Measurements from ENCODE around the gene TRPM1.
A peak's percentile ranks its signal among the peaks of the same experiment; 100 is the strongest.

Gene TRPM1

DNA sequence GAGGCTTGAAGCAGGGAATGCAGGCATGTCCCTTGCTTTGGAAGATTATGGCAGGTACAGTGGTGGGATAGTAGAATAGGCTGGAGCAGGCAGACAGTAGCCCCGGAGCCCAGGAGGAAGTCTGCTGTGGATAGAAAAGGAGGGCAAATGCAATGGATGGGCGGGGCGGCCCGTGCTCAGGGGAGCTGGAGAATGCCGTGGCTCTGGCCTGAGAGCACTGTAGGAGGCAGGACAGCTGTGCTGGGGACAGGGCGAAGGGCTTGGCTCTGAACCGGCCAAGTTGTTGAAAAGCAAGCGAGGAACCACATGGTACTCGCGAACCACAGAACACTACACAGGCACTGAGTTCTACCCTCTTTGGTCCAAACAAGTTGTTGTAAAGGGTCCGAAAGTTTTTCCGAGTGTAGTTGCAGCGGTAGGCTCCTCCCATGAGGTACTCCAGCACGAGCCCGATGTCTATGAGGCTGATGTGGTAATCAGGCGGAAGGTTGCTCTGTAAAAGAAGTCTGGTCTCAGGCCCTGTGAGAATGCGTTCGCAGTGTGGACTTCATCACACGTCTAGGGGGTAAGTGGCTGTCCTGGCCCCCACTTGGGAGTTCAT is 54.7 kb downstream of the TRPM1 start:
- TF ChIP-seq, protein P1, sequence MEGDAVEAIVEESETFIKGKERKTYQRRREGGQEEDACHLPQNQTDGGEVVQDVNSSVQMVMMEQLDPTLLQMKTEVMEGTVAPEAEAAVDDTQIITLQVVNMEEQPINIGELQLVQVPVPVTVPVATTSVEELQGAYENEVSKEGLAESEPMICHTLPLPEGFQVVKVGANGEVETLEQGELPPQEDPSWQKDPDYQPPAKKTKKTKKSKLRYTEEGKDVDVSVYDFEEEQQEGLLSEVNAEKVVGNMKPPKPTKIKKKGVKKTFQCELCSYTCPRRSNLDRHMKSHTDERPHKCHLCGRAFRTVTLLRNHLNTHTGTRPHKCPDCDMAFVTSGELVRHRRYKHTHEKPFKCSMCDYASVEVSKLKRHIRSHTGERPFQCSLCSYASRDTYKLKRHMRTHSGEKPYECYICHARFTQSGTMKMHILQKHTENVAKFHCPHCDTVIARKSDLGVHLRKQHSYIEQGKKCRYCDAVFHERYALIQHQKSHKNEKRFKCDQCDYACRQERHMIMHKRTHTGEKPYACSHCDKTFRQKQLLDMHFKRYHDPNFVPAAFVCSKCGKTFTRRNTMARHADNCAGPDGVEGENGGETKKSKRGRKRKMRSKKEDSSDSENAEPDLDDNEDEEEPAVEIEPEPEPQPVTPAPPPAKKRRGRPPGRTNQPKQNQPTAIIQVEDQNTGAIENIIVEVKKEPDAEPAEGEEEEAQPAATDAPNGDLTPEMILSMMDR (IDR thresholded peaks at IDR 0.05; ENCODE audit: low read depth, low read length), result no peak
- no peak overlapping the region for H3K4me3 ChIP-seq (replicated peaks in 1 of 2; ENCODE audit: low read depth in 2 of 2, low read length in 2 of 2)
- no peak for DNase-seq (ENCODE audit: low read depth in 2 of 2)

DNA sequence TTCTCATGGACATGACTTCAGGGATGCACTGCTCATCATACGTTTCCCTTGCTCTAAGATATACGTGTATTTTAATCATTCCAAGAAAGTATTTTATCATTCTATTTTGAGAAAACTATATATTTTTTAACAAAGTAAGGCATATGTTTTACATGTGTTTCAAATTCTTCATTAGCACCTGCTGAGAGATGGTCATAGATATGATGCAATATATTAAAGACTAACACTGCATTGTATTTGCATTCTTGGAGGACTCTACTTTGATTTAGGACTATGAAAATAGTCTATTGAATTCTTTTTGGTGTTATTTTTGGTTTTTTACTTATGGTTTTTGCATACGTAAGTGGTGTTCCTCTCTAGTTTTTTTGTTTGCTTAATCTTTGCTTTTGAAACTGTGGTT is 55.9 kb downstream of the TRPM1 start:
- H3K4me3 ChIP-seq (replicated peaks in 1 of 2; ENCODE audit: low read depth in 2 of 2, low read length in 2 of 2), result no peak overlapping the region
- TF ChIP-seq, protein P1 (IDR thresholded peaks at IDR 0.05; ENCODE audit: low read depth, low read length), result no peak

DNA sequence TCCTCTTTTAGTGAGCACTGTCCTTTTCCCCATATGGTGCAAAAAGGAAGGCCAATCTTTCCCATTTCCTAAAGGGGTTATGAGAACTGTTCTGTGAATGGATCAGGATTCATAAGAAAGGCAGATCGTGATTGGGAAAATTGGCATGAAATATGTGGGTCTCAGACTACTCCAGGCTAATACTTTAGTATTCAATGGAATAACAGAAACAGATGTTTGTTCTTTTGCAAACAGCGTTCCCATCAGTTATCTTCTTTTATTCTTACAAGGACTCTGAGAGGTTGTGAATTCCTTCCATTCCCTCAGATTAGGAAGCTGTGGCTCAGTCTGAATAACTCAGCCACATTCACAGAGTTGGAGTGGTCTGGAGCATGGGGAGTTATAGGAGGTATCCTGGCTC is 58.8 kb downstream of the TRPM1 start:
- no peak overlapping the region for H3K4me3 ChIP-seq (replicated peaks in 1 of 2; ENCODE audit: low read depth in 2 of 2, low read length in 2 of 2)
- TF ChIP-seq, protein P1 (IDR thresholded peaks at IDR 0.05; ENCODE audit: low read depth, low read length), result no peak
- peak in 1 of 2 donors; percentile 39 for DNase-seq (ENCODE audit: low read depth in 2 of 2)

More for the DNA sequence above, 55.9 kb downstream of the TRPM1 start:
- DNase-seq (ENCODE audit: low read depth in 2 of 2), result no peak

DNA sequence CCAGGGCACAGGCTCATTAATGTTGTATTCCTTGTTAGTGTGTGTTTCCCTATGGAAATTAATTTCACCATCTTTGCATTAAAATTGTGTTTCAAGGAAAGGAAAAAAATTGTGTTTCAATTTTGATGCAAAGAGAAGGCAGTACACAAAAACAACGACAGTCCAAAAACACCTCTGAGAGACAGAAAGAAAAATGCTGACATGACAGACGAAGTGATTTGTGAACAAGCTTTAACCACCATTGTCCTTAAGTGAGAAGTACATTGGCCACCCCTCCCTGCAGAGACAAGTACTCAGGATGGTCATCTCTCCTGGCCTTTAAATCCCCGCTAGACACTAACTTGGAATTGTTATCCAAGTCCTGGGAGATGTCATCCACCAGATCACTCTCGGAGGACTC is 59.9 kb downstream of the TRPM1 start:
- TF ChIP-seq, protein P1 (IDR thresholded peaks at IDR 0.05; ENCODE audit: low read depth, low read length), result no peak
- no peak overlapping the region for H3K4me3 ChIP-seq (replicated peaks in 1 of 2; ENCODE audit: low read depth in 2 of 2, low read length in 2 of 2)
- no peak for DNase-seq (ENCODE audit: low read depth in 2 of 2)

DNA sequence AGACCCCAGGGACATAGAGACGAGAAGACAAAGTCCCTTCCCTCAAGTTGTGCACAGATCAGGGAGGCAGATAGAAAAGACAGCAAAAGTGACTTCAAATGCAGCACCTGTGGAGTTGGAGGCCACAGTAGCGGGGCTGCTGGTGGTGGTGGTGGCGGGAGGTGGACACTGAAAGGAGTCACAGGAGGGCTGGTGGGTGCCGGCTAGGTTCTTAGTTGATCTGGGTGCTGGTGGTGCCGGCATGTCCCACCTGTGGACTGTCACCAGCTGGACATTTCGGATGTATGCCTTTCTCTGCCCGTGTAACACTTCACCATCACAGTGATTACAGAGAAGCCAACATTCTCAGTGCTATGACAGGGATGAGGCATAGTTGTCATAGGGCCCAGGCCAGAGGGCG is 60.9 kb downstream of the TRPM1 start:
- no peak overlapping the region for H3K4me3 ChIP-seq (replicated peaks in 1 of 2; ENCODE audit: low read depth in 2 of 2, low read length in 2 of 2)
- TF ChIP-seq, protein P1 (IDR thresholded peaks at IDR 0.05; ENCODE audit: low read depth, low read length), result no peak
- DNase-seq (ENCODE audit: low read depth in 2 of 2), result no peak

DNA sequence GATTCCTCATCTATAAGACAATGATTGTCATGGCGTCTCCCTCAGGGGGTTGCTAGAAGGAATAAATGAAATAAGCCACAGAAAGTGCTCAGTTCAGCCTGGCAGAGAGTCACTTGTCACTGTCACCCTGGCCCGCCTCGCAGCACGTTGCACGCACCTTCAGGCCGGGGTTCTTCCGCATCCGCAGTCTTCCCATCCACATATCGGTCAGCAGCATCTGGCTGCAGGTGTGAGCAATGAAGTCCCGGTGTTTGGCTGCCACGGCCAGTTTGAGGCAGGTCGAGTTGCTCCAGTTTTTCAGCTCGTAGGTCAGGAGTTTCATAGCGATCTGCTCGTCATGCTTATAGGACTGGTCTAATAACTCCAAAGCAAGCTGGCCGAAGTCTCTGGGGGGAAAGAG is 61.6 kb downstream of the TRPM1 start:
- H3K4me3 ChIP-seq (replicated peaks in 1 of 2; ENCODE audit: low read depth in 2 of 2, low read length in 2 of 2), result no peak overlapping the region
- TF ChIP-seq, protein P1 (IDR thresholded peaks at IDR 0.05; ENCODE audit: low read depth, low read length), result no peak
- DNase-seq (ENCODE audit: low read depth in 2 of 2), result no peak
